GM19099 (cell line): ENCODE results near the gene CALHM2.

Source experiments
- POLR2A ChIP-seq: IDR thresholded peaks from 3 replicates; pipeline ENCODE4 v1.6.1; 2011; ENCODE audit warnings: low read depth; ENCODE audit not compliant: insufficient read length; ENCODE audit errors: extremely low read depth

The CALHM2 gene

GRCh38 chr10:103444478-103444877, 7.7 kb downstream of the CALHM2 start:
- no peak for TF ChIP-seq POLR2A

- TF ChIP-seq POLR2A, result no peak
Measured at GRCh38 chr10:103443475-103444185, 8.5 kb downstream of the CALHM2 start.

- no peak for TF ChIP-seq POLR2A
Measured at GRCh38 chr10:103442031-103442461, 10.1 kb downstream of the CALHM2 start.

GRCh38 chr10:103441611-103442010, 10.6 kb downstream of the CALHM2 start:
- TF ChIP-seq POLR2A, result no peak

GRCh38 chr10:103441206-103441605, 11.0 kb downstream of the CALHM2 start:
- no peak for TF ChIP-seq POLR2A

GRCh38 chr10:103440416-103440815, 11.8 kb downstream of the CALHM2 start:
- TF ChIP-seq POLR2A, result no peak

GRCh38 chr10:103439776-103440175, 12.4 kb downstream of the CALHM2 start:
- TF ChIP-seq POLR2A, result no peak

- no peak for TF ChIP-seq POLR2A
Measured at GRCh38 chr10:103433858-103434257, 18.3 kb downstream of the CALHM2 start.

- TF ChIP-seq POLR2A, result no peak
Measured at GRCh38 chr10:103431902-103432301, 20.3 kb downstream of the CALHM2 start.

- TF ChIP-seq POLR2A, result no peak
Measured at GRCh38 chr10:103429647-103430046, 22.5 kb downstream of the CALHM2 start.

- TF ChIP-seq POLR2A, result no peak
Measured at GRCh38 chr10:103428989-103429643, 23.1 kb downstream of the CALHM2 start.

GRCh38 chr10:103427866-103428265, 24.3 kb downstream of the CALHM2 start:
- TF ChIP-seq POLR2A, result no peak

- TF ChIP-seq POLR2A, result no peak
Measured at GRCh38 chr10:103423748-103424147, 28.4 kb downstream of the CALHM2 start.

GRCh38 chr10:103419101-103419500, 33.1 kb downstream of the CALHM2 start:
- TF ChIP-seq POLR2A, result no peak

- TF ChIP-seq POLR2A, result no peak
Measured at GRCh38 chr10:103417601-103418000, 34.6 kb downstream of the CALHM2 start.

GRCh38 chr10:103416436-103417147, 35.6 kb downstream of the CALHM2 start:
- TF ChIP-seq POLR2A, result no peak
